COLO829 (cell line): ENCODE measurements around the gene BNIP3.
"Not testable (repeated sequence)": the region's sequence is repeated elsewhere in the genome, so short reads cannot be mapped to it uniquely, and the experiment has no call there.

Experiments
- DNase-seq: peaks from one replicate; pipeline ENCODE4 v3.0.0; 2012; ENCODE audit warnings: low spot score

Gene BNIP3

DNA sequence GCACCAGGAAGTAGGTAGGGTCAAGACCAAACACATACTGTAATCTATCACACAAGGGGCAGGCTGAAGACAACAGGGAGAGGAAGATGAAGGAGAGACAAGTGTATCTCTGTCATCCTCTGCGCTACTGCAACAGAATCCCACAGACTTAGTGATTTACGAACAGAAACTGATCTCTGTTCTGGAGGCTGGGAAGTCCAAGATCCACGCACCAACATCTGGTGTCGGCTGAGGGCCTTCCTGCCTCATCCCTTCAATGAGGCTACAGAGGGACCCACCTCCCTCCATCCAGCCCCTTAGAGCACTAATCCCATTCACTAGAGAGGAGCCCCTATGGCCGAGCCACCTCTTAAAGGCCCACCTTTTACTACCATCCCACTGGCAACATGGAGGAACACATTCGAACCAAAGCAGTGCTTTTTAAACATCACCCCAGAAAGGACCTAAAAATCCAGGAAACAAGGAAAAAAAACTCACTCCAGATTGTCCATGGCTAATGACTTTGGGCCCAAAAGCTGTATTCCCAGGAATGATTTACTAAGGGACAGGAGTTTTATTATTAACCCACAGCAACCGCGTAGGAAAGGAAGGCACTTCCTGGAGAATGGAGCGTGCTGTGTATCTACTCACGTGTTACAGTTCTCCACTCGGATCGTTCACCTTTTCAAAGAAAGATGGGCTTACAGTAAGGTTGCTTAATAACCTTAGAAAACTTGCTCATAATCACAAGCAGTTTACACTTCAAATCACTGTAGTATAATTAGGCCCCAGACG, 4.2 kb downstream of the BNIP3 start:
- DNase-seq: no peak

DNA sequence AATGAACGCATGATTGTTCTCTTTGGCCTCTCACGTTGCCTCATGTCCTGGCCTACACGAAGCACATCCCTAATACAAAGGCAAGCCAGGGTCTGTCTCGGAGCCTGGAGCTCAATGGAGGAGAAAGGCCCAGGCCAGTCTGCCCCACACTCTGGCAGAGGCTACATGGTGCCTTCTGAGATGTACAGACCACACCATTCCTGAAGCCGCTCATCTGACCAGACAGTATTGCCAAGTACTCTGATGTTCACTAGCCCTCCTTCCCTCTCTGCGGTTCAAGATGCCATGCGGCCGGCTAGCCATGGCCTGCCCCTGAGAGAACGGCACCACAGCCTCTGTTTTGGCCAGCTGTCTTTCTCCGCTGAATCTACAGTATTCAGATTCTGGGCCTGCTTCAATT, 5.9 kb downstream of the BNIP3 start:
- no peak for DNase-seq

DNA sequence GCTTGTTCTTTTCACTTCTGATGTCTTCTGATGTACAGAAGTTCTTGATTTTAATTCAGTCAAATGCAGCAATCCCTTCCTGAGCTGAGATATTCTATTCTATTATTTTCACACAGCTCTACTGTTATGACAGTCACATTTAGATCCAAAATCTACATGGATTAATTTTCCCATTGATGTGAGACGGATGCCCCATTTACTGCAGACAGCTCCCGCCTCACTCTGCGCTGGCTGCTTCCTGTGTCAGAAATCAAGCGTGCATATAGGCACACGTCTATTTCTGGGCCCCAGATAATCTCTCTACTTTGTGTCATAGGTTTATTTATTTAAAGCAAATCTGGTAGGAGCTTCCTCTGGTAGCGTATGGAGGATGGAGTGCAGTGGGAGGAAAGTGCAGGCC, 6.7 kb downstream of the BNIP3 start:
- DNase-seq: no peak

DNA sequence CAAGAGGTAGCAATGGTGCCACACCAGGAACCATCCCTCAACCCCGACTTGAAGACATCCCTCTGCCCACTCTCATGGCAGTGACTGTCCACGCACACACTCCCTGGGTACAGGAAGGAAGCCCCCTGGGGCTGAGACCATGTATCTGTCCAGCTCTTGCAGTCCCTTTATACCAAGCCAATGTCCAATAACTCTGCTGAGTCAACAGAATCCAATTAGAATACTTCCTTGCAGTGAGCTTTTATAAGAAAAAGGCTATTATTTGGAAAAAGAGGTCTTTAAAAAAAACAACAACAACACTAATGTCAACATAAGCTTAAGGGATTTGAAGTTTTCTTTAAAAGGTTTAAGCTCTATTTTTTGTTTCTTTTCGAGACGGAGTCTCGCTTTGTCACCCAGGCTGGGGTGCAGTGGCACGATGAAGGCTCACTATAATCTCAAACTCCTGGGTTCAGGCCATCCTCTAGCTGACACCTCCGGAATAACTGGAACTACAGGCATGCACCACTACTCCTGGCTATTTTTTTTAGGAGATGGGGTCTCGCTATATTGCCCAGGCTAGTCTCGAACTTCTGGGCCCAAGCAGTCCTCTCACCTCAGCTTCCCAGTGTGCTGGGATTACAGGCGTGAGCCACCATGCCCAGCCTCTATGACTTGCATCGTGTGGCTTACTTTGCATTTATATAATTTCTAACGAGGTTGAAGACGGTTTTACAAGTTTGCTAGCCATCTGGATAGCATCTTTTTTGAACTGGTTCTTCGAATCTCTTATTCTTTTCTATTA, 7.5 kb downstream of the BNIP3 start:
- DNase-seq: no peak

DNA sequence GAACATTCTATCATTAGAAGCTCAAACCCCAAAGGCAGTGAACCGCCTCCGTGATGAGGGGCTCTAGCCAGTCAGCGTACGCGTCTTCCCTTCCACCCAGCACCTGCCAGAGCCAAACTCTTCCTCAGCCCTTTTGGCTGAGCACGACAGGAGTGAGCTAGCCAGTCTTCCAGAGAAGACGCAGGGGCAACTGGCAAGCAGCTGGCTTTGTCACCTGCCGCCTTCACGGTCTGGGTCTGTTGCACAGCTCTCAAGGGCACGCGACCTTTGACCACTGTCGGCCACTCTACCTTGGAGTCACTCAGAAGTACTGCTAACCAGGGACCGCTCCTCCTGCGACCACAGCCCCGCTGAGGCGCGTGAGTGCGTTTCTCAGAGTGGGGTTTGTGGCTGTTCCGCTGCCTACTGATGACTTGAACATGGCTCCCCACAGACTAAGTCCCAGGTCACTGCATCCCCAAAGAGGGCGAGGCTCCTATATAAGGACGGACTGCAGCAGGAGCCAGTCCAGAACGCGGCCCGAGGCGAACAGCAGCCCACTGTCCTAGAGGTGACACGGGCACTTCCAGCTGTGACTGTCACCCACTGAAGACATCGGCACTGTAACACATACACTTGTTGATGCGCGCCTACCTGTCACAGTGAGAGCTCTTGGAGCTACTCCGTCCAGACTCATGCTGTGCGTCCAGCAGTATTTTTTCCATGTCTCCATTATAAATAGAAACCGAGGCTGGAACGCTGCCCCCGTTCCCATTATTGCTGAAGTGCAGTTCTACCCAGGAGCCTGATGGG, 8.4 kb downstream of the BNIP3 start:
- DNase-seq: no peak

DNA sequence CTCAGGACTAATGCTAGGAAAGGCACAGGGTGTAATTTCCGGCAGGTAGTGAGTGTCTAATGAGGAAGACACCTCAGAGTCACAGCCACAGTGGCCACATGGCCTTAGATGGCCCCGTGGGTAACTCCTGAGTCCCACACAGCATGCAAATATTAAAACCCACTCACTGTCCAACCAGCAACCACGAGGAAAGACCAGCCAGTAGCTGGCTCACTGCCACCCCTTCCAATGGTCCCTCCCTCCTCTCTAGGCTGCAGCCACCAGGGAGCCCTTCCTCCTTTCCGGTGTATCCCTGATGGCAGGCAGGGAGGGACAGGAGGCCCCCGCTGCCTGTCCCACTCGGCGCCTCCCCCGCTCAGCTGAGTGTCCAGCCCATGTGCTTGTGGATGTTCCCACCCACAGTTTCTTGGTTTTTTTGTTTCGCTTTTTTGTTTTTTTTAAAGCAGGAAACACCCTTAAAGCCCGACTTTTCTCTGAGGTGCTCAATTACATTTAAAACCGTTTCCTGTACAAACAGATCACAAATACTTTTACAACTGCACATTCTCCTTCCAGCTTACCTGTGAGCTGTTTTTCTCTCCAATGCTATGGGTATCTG, 9.2 kb downstream of the BNIP3 start:
- DNase-seq: peak; percentile 22

DNA sequence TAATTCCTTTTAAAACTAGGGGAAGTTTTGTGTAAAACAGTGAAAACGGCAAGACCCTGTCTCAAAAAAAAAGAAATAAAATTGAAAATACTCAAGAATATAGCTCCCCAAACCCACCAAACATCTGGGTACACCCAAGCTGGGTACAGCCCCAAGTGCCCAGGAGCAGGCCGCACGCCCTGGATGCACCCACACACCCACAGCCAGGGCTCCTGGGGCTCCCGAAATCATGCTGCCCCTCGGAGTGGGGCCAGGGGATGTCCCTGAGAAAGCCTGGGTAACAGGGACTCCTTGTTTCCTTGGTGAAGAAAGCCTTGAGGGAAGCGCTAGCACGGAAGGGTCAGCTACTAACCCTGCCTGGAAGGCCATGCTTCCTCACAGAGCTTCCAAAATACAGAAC, 10.1 kb downstream of the BNIP3 start:
- DNase-seq: no peak

DNA sequence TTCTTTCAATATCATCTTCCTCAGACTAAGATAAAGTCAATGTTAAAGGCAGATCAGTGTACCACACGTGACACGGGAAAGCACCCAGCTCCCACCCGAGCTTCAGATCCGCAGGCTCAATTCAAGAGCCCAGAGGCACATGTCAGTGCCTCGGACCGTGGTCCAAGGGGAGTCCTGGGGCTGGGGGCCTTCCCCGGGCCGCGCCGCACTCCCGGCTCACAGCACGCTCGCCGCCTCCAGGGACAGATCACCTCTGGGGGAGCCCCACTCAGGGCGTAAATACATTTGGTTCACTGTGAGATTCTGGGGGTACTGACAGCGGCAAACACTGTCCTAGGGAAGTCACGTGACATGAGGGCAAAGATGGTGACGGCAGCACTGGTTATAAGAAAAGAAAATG, 10.8 kb downstream of the BNIP3 start:
- DNase-seq: no peak

DNA sequence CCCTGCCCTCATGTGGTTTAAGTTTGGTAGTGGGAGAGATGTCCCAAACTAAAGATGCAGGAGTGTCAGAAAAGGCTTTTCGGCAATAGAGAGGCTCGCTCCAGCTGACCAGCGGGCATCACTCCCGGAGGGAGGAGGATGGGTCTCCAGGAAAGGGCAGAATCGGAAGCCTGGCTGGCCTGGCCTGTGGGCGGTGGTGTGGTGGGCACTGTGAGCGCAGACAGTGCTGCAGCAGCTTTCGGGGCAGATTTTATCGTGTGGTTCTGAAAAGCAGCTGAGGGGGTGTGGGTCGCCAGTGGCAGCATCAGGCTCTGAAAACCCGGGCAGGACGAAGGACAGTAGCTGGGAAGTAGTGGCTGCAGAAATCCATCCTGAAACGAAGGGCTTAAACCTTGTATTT, 12.8 kb downstream of the BNIP3 start:
- DNase-seq: no peak

DNA sequence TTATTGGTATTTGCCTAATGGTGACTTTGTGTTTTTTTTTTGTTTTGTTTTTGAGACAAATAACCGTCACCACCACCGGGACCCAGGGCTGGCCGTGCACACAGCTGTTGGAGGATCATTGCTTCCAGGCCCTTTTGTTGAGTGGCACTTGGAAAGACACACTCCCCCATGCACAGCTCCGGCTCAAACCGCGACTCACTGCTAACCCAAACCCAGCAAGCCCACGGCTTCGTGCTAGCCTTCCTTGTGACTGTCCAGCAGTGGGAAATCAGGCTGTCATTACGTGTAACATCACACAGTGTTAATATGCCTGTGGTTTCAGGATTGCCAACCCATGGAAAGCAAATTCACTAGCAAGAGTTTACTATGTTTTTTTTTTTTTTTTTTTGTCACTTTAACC, 17.4 kb downstream of the BNIP3 start:
- no peak for DNase-seq

DNA sequence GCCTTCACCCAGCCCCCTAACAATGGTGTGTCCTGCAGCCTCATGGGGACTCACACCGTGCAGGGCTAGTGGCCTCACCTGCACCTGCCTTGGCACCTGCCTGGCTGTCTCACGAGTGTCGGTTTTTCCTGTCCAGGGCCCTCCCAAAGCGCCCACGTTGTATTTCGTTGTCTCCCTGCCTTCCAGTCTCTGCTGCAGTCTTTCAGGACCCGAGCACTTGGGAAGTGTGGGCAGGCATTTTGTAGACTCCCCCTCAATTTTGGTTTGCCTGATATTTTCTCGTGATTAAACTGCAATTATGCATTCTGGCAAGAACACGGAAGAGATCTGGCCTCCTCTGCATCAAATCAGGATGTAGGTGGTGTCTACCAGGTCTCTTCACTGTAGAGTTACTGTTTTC, 17.9 kb downstream of the BNIP3 start:
- no peak for DNase-seq

DNA sequence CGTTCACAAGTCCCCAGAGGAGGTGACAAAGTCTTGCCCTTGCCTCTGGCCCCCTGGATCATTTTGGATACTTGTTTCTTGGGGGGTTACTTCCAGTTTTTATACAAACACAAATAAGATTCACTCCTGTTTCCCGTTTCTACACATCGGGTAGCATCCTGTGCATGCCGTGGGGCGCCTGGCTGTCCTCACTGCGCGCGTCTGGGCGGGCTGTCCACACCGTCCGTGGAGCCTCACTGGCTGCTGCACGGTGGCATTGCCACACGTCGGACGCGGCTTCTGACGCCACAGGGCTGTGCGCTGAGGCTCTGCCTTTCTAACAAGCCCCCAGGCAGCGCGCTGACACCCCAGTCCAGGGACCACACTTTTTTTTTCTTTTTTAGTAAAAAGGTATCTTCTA, 18.4 kb downstream of the BNIP3 start:
- no peak for DNase-seq

DNA sequence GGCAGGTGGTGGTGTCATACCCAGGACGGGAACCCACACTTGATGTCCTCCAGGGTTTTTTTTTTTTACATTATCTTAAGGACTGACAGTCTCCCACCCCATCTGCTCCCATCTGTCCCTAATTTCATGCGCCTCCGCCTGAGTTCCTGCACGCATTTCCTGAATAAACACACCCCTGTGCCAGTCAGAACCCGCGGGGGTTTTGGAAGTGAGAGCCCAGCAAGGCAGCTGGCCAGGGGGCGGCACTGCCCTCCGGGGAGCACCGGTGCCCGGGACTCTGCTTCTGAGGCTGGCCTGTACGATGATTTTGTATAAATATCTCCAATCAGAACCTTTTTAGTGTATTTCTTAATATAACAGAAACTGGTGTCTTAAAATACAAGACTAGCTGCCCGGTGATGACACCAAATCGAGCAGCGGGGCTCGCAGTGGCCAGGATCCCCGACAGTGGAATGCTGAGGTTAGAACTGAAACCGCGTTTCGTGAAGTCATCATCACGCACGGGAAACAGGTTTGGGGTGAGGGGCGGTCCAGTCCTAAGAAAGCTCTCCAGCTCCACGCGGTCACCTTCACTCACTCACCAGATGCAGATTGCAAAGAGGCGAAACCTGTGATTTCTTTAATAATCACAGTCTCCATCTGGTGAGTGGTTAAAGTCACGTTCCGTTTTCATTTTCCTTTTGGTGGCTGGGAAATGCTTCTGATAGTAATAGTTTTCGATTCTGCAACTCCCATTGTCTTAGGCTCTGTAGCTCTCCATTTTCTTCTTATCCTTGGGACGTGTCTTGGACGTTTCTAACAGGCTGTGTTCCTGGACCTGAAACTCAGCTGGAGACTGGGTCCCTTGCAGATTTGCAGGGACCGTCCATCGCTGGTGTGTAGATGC, 19.7 kb downstream of the BNIP3 start:
- DNase-seq: no peak

DNA sequence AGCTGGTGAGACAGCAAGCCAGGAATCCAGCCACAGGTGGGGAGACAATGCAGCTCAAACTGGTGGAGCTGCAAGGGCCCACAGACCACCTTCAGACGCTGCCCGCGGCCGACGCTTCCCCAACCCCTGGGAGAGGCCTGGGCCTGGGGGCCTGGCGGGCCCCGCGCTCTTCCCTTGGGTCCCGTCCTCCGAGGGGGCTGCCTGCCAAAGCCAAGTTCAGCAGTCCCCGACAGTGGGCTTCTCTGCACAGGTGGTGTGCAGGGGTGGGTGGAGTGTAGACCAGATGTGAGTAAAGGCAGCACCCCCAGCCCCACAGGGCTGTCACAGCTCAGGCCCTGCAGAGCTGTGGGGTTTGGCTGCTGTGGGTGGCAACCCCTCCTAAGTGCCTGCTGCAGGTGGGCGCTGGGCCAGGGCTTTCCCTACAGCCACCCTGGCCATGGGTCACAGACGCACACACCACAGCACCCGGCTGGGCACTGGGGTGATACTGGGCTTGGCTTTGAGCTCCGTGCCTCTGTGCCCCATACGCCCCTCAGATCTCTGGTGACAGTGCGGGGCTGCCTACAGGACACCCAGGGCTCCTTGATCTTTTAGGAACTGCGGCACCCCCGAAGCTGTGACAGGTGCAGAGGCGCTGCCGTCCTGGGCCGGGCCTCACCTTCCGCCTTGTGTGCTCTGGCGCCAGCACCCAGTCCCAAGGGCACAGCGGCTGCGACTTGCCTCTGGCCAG, 20.5 kb downstream of the BNIP3 start:
- DNase-seq: no peak

DNA sequence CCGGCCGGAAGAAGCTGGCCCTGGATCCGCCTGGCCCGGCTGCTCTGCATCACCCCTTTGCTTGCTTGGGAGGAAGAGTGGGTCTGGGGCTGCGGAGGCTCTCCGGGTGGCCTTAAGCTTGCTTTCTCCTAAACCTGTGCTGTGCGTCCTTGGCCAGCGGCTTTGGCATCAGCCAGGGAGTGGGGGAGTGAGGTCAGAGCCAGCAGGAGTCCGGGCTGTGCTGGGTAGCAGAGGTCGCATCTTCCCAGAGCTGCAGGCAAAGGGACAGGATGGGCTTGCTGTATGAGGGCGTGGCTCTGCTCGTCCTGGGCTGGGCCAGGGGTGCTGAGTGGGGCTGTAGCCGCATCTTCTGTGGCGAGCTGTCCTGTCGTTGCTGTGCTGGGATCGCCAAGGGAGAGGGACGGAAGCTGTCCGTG, 21.1 kb downstream of the BNIP3 start:
- DNase-seq: no peak

DNA sequence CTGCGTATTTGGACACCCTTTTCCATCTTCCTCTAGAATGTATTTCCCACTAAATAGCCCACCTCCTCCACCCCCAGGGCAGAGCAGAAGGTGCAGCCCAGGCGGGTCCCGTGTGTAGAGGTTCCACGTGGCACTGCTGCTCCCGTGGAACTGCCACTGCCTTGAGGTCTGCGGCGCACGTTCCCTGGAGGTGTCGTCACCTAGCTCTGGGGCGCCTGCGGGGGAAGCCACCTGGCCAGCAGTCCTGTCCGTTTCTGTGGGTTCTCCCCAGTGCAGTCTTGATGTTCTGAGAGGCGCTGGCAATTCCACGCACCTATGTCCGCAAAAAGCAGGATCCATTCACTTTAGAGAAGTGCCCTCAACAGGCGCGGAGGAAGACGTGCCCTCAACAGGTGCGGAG, 21.9 kb downstream of the BNIP3 start:
- DNase-seq: no peak

DNA sequence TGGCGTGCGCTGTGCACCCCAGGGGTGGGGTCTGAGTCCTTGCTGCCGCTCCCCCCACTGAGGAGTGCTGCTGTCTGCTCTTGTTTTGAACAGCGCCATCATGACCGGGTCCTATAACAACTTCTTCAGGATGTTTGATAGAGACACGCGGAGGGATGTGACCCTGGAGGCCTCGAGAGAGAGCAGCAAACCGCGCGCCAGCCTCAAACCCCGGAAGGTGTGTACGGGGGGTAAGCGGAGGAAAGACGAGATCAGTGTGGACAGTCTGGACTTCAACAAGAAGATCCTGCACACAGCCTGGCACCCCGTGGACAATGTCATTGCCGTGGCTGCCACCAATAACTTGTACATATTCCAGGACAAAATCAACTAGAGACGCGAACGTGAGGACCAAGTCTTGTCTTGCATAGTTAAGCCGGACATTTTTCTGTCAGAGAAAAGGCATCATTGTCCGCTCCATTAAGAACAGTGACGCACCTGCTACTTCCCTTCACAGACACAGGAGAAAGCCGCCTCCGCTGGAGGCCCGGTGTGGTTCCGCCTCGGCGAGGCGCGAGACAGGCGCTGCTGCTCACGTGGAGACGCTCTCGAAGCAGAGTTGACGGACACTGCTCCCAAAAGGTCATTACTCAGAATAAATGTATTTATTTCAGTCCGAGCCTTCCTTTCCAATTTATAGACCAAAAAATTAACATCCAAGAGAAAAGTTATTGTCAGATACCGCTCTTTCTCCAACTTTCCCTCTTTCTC, 26.0 kb downstream of the BNIP3 start:
- no peak for DNase-seq

DNA sequence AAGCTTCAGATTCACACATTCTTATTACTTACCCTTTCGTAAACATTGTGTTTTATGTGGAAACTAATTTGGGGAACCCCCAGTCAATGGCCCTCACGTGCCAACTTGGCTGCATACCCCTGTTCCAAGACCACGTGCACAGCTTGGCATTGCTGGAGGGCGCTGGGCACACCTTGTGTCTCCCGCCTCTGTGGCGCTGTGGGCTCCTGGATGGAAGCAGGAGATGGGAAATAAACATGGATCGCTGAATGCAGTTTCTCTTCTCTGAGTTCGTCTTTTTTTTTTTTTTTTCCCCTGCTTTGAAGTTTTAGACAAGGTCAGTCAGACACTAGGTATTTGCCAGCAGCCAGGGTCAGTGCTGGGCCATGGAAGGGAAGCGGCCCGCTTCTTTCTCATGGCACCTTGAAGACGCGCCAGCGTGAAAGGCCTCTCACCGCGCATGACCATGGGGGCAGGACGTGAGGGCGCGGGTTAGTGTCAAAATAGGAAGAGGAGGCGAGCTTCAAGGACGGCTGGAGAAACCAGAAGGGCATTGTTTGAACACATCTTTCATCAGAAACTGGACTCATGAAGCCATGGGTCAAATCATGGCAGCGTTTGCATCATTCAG, 27.3 kb downstream of the BNIP3 start:
- DNase-seq: no peak

DNA sequence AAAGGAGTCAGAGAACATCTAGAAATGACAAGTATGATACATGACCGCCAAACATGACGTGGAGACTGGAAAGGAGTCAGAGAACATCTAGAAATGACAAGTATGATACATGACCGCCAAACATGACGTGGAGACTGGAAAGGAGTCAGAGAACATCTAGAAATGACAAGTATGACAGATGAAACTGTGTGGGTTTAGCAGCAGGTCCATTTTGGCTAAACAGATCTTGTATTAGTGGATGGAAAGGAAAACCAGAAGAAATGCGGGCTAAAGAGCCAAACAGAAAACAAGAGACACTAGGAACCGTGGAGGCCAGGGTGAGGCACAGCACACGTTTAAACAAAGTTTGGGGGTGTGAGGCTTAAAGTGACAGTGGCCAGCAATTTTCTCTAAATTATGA, 31.8 kb downstream of the BNIP3 start:
- not testable (repeated sequence) for DNase-seq
